SKM-1 treated with dmso at 0.1 percent for 144 hours (cell line): ENCODE measurements around the gene CCDC68.
A peak's percentile ranks its signal among the peaks of the same experiment; 100 is the strongest.
"Not testable (repeated sequence)": the region's sequence is repeated elsewhere in the genome, so short reads cannot be mapped to it uniquely, and the experiment has no call there.

Source experiments
- DNase-seq: peaks from one replicate; lab custom pipeline; 2025; ENCODE audit not compliant: unreplicated experiment; lab: John Stamatoyannopoulos, UW

Gene CCDC68, protein sequence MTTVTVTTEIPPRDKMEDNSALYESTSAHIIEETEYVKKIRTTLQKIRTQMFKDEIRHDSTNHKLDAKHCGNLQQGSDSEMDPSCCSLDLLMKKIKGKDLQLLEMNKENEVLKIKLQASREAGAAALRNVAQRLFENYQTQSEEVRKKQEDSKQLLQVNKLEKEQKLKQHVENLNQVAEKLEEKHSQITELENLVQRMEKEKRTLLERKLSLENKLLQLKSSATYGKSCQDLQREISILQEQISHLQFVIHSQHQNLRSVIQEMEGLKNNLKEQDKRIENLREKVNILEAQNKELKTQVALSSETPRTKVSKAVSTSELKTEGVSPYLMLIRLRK

DNA sequence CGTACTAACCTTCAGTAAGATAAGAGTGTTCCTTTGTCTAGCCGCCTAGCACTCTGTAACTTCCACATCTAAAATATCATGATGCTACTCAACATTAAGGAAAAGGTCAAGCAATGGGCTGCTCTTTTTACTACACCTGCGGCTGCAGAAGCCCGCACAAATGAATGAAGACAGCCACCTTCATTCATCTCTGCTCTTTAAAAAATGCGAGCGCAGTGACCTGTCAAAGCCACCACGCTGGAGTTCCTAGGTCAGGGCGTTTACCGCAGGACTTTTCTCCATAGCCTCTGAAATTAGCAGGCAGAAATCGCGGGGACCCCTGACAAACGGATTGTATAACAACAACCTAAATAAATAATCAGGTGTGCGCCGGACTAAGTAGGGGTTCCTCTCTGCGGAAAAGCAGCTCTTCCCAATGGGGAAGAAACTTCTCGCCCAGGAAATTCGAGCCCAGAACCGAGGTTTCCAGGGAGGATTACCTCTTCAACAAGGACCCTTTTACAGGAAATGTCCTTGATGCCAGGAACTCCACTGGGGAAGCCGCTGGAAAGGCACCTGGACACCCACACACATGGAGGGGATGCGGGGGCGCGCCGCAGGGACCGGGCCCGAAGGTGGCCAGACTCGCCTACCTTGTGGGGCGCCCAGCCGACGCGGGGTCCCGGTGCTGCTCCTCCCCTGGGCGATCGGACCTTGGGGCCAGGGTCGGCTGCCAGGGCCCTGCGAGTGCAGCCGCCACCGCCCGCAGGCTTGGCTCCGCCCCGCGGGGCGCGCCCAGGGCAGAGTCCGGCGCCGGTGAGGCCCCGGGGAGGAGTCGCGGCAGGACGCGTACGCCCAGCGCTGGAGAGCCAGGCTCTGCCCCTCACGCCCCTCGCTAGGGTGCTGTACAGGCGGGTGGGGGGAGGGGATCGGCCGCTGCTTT is at the start of gene CCDC68:
Gene CCDC68 (minus strand): TSS at position 758 of the 922 bp plus-strand sequence. CDS start 16,670 bp downstream, outside the sequence.
- no peak for DNase-seq

DNA sequence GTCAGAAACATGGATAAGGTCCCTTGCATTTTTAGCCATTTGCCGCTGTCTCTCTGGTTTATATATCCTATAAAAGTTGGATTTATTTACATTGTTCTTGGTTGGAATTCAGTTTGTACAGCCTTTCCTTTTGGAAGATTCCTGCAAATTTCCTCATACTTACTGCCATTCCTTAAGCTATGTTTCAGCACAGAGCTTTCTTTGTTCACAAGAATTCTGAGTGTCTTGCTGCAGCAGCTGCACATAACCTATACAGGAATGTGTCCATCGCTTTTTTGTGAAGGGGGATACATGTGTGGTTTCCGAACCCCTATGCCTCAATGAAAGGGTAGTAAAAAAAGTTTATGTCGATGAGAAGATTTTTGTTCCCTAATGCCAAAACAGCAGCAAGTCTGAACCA is 48.3 kb upstream of the CCDC68 start:
- no peak for DNase-seq

DNA sequence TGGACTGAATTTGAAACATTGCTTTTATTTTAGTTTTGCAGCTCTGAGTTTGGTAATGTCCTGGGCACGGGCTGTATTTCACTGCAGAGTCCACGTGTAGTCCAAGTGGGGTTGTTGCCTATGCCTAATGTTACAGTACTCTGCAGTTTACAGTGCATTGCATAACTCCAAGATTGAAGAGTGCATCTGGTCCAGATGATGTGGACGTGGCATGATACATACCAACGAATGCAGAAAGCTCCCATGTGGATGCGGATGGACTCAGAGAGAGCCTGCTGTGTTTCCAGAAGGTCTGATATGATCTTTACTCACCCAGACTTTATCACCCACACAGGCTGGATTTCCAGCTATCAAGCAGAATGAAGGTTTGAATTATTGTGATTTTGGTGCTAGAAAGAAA is 44.4 kb upstream of the CCDC68 start:
- no peak for DNase-seq

DNA sequence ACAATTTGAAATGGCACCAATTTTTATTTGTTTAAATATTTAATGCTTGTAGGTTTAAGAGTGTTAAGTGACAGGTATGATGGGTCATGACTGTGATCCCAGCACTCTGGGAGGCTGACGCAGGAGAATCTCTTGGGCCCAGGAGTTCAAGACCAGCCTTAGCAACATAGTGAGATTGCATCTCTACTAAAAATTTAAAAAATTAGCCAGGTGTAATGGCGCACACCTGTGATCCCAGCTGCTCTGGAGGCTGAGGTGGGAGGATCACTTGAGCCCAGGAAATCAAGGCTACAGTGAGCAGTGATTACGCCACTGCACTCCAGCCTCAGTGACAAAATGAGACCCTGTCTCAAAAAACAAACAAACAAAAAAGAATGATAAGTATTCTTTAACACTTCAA is 43.0 kb upstream of the CCDC68 start:
- no peak for DNase-seq

DNA sequence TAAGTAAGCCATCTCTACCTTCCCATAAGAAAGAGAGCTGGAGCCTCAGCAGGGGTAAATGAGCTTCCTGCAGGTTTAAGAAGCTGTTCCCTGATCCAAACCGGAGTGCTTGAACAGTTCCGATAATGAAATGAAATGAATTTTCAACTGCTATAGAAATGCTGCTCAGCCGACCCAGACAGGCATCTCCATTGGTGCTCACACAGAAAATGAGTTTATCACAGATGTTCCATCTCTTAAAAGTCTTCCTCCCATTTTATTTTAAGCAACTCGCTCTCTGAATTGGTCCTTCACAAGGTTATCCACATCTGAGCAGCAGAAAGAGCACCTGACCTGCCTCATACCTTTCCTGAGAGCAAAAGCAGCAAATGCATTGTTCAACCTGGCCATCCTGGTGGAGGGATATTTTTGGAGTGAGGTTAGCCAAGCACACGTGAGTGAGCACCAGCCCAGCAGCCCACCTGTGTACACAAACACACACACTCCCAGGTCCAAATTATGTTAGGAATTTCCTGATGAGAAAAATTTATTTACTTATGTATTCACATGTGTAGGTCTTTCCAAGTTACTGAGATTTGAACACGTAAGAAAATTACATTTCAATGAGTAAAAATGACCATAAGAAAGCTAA is 42.2 kb upstream of the CCDC68 start:
- no peak for DNase-seq

DNA sequence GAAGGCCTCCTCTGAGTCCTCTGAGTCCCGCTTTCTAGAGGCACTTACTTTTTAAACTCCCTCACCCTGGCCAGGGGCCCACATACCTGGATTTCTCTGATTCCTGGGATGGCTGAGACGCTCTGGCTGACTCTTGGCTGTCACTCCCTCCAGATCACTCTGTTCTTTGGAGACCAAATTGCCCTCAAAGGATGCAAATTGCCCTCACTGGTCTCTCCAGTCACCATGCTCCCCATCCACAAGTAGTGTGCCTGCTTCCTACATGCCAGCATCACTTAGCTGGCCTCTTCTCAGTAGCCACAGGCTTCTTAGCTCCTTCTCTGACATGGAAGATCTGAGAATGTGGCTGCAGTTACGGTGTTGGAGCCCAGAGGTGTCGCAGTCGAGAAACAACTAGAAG is 41.3 kb upstream of the CCDC68 start:
- DNase-seq: no peak

DNA sequence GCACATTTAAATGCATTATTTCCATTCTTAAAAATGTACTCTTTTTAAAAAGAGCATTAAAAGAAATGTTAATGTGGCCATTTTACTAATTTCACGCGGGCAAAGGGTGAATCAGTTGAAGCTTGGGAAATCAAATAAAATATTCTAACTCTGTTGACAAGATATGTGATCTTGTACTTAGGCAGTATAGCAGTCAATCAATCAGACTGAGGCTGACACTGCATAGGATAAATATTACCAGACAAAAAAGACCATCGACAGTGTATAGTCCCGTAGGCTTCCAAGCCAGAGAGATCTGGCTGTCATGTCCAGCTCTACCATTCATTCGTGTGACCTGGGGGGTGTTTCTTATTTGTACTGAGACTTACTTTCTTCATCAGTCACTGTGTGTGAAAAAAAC is 39.8 kb upstream of the CCDC68 start:
- no peak for DNase-seq

DNA sequence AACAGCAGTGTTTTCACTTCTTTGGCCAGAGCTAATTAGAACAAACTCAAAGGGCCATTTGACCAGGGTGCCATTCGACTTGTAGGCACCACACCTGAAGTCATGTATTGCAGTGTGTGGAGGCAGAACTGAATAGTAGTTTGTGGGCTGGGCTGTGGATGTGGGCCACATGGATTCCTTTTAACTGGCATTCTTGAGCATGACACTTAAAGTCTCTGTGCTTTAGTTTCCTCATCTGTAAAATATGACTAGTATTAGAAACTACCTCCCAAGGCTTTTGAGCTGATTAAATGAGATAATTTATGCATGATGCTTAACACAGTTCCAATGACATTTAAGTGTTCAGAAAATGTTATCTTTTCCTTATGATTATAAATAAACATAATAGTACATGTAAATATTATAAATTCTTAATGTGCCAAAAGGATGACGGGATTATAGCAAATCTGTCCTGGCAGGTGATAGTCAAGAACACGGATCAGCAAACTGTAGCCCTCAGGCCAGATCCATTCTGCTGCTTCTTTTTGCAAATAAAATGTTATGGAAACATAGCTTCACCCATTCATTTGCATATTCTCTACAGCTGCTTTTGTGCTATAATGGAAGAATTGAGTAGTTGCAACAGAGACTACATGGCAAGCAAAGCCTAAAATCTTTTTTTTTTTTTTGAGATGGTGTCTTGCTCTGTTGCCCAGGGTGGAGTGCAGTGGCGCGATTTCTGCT is 36.3 kb upstream of the CCDC68 start:
- no peak for DNase-seq

DNA sequence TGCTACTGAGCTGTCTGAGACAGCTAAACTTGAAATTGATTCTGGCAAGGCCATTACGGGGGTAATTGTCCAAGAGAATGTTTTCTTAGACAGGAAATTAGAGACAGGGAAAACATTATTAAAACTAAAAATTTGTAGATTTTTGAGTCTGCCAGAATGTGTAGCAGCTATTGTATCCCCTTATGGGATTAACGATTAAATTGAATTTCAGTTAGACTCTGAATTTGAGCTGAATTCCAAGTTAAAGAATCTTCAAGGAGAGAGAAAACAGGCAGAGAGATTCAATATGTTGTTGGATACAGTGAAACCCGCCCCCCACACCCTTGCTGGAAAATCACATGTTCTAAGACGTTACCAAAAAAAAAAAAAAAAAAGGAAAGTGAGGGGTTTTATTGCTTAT is 32.7 kb upstream of the CCDC68 start:
- no peak for DNase-seq

DNA sequence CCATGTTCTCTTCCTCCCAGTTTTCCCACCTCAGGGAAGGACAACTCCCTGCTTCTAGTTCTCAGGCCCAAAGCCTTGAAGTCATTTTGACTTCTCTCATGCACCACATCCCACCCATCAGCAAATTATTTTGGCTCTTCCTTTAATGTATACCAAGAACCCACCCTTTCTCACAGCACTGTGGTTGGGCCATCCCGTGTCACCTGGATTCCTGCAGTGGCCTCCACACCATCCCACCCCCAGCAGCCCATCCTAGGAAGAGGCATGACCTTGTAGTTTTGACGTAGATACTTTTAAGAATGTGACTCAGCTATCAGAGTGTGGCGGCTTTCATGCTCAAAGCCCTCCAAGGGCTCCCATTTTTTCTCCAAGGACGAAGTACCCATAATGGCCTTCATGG is 25.6 kb upstream of the CCDC68 start:
- no peak for DNase-seq

DNA sequence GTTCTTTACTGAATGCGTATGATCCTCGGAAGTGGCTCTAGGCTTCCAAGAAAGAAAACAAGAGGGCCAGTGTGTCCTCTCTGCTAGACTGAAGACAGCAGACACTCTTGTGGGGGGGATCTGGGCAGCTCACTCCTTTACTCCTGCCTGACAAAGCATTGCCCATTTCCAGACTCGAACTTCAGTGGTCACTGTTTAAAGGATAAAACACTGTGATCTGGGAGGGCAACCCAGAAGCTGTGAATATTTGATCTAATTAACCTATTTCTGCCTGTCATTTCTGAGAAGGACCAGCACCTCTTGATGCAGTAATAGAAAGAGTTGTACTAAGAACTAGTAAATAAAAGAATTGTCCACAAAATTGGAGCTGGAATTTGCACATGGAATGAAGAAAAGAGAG is 24.5 kb upstream of the CCDC68 start:
- DNase-seq: no peak

DNA sequence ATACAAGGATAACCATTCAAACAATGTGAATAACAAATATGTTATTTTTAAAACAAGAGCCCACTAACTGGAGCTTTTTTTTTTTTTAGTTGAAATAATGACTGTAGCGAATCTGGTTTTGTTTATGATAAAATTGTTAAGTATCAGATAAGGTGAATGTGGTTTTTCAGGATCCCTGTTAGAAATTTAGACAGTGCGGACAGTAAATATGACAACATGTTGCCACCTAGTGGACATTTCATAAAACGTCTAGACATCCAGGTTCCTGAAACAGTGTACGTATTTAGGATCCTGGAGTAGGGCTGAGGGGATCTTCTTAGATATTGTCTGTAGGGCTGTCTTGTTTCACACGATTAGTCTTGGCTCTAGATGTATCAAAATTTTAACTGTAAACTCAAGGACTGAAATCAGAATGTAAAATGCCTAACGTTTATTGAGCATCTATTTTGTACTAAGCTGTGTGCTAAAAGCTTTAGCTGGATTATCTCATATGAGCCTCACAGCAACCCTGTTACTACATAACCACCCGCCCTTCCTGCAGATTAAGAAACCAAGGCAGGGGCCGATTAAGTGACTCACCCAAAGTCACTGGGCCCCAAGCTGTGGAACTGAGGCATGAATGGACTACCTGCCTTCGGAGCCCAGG is 23.9 kb upstream of the CCDC68 start:
- DNase-seq: peak; percentile 61

DNA sequence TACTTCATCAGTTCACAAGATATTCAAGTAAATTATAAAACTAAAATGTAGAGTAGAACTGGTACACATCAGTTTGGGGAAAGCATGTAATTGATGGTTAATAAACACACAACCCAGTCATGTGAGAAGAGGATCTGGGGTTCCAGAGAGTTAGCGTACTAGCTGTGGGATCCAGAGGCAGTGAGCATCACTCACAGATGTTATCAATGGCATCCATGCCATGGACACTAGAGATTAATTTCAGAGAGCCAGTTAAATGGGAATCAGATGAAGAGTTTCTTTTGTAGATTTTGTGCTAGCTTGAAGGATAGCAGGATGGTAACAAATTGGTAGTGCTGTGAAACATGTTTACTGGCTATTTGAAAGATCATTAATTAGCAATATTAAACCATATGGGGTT is 21.8 kb upstream of the CCDC68 start:
- no peak for DNase-seq

DNA sequence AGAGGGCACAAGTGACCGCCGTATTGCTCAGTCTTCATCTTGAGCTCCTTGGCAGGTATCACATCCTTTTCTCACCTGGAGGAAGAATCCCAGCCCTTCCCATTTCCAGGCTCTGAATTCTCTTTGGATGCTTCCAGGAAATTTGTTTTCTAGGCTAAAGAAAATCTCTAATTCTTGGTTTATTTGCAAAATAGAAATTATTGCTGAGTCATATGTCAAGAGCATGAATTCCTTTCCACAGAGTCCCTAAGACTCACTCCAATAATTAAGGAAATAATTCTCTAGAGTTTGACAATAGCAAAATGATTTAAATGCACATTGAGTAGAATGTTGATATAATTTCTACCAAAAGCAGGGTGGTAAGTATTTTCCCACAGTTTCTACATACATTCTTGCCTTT is 16.3 kb upstream of the CCDC68 start:
- DNase-seq: no peak

DNA sequence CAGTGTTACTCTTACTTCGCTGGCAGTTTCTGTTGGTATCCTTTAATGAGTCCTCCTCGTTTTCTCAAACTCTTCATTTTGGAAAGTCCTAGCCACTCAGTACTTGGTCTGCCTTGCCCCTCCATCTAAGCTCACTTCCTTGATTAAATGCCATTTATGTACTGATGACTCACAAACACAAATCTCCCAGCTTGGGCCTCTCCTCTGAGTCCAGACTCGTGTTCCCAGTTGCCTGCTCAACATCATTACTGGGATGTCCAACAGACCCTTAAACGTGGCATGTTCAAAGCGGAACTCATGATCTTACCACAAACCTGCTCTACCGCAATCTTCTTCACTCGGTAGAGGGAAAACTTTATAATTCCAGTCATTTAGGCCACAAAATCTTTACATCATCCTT is 13.8 kb upstream of the CCDC68 start:
- no peak for DNase-seq

DNA sequence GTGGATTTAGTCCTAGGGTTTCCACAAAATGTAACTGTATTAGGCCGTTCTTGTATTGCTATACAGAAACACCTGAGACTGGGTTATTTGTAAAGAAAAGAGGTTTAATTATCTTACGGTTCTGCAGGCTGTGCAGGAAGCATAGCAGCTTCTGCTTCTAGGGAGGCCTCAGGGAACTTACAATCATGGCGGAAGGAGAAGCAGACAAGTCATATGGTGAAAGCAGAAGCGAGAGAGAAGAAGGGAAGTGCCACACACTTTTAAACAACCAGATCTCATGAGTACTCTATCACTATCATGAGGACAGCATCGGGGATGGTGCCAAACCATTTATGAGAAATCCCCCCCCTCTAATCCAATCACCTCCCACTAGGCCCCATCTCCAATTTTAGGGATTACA is 9.5 kb upstream of the CCDC68 start:
- DNase-seq: no peak

DNA sequence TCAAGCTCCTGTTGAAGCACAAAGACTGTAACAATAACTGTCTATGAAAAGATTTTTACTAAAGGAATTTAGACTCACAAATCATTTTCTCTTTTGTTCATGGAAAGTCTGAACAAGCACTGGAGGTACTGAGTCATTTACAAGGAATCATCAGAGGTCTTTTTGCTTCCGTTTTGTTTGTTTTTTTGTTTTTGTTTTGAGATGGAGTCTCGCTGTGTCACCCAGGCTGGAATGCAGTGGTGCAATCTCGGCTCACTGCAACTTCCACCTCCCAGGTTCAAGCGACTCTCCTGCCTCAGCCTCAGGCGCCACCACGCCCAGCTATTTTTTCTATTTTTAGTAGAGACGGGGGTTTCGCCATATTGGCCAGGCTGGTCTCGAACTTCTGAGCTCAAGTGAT is 9.0 kb upstream of the CCDC68 start:
- DNase-seq: not testable (repeated sequence)

DNA sequence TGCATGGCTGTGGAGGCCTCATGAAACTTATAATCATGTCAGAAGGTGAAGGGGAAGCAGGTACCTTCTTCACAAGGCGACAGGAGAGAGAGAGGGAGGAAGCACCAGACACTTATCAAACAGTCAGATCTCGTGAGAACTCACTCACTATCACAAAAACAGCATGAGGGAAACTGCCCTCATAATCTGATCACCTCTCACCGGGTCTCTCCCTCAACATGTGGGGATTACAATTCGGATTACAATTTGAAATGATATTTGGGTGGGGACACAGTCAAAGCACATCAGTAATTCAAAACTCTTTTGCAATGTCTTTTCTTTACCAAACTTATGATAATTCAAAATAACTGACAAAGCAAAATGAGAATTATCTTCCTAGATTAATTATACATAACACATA is 8.5 kb upstream of the CCDC68 start:
- no peak for DNase-seq

DNA sequence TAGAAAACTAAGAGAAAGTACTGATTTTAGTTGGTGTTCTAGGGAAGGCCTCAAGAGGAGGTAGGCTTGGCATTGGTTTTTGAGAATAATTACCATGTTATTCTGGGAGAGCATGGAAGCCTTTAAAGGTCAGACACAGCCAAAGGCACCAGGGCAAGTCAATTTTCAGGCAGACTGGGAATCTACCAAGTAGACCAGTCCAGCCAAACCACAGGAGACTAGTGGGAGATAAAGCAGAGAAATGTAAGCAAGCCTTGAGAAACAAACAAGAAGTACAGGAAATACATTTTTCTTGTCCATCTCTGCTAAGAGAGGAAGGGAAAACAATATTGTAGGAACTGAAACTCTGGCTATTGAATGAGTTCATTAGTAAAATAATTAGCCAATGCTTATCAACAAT is 5.5 kb upstream of the CCDC68 start:
- no peak for DNase-seq

DNA sequence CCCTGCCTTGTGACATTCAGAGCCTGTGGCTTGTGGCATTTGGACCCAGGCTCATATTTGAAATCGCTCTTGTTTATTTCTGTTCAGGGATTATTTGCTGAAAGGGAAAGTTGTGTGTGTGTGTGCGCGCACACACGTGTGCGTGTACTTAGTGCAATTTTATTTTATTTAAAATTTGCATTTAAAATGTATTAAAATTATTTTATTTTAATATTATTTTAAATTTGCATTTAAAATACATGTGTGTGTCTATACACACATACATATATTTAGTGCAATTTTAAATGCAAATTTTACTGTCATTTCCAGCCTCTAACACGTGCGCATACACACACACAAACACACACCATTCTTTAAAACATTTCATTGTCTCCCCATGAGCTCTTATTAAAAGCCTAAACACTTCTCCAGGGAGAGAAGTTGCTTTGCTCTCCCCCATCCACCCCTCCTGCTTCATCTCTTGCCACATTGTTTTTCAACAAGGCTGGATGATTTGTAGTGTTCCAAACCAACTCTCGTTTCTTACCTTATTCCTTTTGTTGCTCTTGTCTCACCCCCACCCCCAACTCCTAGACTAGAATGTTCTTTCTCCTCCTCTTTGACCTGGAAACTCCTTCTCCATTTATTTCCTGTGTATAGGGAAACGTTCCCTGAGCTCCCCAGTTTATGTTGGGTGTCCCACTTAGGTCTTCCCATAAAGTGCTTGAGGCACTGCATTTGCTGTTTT is 3.8 kb upstream of the CCDC68 start:
- DNase-seq: no peak
